Measurements from ENCODE around the gene CCDC66.

The CCDC66 gene

DNA sequence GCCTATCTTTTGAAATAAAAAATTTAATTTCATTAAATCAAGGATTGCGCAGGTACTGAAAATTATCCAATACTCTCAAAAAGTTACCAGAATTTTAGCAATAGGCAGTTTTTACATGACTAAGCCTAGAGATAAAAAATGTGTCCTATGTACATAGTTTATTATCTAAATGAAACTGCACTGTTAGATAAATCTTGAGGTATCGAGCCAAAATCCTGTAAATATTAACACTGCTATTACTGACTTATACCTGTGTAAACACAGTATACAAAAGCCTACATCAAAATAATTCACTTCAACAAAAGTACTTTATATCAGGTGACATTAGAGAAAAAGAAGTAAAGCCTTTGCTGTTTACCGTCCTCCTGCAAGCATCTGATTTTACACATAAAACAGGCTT is 65.4 kb downstream of the CCDC66 start:
- no peak for DNase-seq (ENCODE audit: low spot score)

DNA sequence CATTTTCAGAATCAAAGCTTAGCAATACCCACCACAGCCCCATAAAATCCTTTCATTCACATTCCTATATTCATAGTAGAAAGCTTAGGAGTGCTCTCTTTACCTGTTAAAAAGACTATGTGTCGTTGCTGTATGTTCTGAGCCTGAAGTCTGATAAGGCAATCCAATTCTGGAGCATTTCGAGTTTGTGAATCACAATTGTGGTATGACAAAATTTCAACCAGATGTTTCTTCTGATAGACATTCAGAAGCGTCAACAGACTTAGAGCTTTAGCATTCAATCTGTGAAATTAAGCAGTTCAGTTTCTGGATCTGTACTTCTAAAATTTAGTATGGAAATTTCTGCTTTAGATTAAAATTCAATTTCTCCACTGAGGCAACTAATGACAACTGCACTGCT is 67.8 kb downstream of the CCDC66 start:
- no peak for DNase-seq (ENCODE audit: low spot score)

DNA sequence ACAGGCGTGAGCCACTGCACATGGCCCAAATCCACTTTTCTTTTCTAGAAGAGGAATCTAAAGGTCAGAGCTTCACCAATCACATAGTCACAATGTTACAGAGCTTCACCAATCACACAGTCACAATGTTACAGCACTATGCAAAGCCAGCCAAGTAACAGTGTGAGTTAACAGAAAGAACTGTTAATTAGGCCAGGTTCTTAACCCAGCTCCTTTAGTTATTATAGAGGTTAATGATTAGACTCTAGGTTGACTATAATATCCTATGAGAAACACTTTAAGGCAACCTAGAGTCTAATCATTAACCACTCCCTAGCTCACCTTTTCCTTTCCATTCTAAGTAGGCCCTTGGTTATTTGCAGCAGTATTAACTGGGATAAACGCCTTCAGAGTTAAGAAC is 72.1 kb downstream of the CCDC66 start:
- DNase-seq (ENCODE audit: low spot score) = no peak

DNA sequence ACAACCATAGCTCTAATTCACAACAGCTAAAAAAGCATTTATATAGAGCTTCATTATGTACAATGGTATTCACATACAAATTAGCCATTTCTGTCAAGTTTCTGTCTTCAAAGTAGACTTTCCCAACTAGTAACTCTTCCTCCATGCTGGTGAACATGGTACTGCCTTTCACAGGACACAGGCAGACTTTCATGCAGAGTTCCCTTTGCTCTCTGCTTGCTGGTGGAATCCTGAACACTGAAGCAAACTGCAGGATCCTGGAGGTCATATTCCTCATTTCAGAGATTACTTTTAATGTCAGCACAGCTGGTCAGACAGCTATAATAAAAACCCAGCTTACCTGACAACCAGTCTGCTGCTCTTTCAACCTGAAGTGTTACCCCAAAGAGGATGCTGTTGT is 72.5 kb downstream of the CCDC66 start:
- DNase-seq (ENCODE audit: low spot score) = no peak

DNA sequence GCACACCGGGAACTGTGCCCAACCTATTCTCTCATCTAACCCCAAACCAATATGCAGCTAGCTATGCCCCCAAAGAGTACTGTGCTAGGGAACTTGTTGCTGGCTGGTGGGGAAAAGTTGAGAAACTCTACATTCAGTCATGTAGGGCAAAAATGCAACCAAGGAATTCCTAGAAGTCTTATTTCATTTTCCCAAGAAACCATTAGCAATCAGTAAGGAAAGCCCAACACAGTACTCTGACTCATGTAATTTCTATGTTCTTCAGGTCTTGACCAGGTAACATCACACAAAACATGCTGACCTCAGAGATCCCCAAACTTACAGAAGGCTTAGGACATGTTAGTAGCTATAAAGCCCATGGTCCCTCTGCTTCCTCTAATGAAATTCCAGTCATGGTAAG is 74.0 kb downstream of the CCDC66 start:
- DNase-seq (ENCODE audit: low spot score) = no peak

DNA sequence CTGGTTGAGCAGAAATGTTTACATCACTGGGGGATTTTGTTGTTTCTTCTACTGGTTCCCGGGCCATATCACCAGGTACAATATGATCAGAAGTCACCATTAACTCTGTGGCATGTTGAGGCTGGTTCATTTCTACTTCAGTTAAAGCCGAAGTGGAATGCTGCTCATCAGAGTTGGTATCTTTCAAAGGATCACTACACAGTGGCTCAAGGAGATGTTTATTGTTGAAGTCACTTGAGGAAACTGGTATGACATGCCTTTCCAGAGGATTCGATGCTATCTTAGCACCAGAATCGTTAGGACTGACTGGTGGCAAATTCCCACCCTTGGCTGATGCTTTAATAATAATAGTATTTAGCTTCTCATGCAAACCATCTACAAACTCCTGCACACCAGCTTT is 76.2 kb downstream of the CCDC66 start:
- DNase-seq (ENCODE audit: low spot score) = no peak

DNA sequence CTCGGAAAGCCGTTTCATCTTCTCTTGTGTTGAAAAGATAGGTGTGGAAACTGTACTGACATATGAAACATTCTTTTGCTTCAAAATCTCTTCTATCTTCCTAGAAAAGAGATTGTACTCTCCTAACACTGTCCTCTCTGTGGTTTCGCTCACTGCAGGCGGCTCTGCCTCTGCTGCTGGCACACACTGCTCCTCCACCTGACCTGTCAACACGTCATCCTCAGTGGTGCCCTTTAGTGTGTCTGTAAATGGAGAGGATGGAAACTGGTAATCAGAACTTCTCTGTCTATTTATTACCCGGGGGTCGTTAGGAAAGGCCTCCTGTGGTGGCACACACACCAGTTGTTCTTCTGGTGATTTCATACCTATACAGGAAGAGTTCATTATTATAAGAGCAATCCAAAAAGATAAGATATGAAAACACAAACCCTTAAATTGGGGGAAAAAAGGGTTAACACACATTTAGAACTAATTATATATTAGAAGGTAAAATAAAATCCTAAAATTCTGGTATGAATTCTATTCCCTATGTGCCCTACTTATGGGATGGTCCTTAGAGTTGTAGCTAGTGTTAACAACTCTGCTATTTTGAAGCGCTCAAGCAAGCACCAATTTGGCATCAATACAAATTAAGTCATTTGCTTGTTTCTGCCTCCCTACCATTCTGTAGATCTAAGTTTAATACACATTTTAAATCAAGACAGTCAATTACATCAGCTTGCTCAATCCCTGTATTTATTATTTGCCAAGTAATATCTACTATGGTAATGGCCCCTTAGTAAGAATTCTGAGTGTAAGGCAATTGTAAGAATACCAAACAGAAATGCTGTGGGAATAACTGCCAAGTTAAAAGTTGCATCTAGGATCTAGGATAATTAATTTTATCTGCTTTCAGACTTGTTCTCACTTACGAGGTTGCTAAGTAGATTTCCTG is 76.9 kb downstream of the CCDC66 start:
- no peak for DNase-seq (ENCODE audit: low spot score)

DNA sequence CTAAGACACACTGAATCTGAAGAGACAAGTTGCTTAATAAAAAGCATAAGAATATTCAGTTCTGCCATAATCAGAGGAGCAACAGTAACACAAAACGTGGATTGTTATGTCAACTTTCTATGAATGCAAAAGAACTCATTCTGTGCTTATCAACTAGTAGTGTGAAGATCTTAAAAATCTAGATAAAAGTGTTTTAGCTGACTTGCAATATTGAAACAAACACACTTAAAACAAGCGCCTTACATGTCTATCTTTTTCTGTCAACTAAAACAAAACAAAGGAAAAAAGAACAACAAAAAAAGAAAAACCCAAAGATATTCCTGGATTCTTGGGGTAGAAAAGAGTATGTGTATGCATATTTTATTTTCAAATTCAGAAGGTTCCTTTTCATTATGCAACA is 88.4 kb downstream of the CCDC66 start:
- no peak for DNase-seq (ENCODE audit: low spot score)

DNA sequence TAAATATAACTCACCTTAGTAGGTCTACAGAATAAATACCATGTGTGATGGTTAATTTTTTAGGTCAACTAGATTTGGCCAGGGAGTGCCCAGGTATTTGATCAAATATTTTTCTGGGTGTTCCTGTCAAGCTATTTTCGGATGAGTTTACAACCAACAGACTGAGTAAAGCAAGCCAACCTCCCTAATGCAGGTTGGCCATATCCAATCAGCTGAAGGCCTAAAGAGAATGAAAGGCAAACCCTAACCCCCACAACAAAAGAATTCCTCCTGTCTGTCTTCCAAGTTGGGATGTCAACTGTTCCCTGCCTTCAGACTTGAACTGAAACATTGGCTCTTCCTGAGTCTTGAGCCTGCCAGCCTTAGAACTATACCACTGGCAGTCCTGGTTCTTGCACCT is 97.5 kb downstream of the CCDC66 start:
- DNase-seq (ENCODE audit: low spot score) = no peak

DNA sequence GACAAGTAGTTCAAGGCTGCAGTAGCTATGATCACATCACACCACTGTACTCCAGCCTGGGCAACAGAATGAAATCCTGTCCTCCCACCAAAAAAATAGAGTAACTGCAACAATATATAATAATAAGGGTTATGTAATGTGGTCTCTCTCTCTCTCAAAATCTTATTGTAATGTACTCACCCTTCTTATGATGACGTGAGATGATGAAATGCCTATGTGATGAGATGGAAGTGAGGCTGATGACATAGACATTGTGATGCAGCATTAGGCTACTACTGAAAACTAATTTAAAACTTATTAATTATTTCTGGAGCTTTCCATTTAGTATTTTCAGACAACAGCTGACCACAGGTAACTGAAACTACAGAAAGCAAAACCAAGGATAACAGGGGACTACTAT is 98.7 kb downstream of the CCDC66 start:
- no peak for DNase-seq (ENCODE audit: low spot score)

DNA sequence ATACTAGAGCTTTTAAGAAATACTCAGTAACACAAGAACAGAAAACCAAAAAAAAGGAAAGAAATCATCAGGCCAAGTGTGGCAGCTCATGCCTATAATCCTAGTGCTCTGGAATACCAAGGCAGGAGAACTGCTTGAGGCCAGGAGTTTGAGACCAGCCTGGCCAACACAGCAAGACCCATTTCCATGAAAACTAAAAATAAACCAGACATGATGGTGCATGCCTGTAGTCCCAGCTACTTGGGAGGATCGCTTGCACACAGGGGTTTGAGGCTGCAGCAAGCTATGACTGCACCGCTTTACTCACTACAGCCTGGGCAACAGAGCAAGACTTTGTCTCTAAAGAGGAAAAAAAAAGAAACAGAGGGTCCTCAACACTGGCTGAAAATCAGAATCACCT is 107.8 kb downstream of the CCDC66 start:
- DNase-seq (ENCODE audit: low spot score) = no peak

DNA sequence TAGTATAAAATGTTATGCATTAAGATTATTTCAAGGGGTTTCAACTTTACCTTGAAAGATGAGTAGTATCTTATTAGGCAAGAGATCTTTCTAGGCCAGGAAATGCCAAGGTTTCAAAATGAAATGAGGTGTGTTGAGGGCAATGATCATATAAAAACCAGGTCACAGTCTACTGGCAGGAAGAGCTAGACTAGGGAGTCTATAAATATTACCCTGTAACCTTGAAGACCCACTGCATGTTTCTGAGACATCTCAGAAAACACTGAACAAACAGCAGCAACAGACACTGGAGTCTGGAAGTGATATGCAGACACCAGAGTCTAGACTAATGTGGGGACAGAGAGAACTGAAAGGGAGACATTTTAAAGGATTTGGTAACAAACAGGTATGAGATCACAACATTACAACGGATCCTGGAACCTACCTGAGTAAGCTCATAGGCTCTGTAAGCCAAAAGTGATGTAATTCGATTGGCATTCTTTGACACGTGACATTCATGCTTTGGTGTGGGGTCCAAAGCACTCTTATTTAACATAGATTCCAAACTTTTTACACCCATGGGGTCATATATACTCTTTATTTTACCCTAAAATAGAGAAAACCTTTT is 111.1 kb downstream of the CCDC66 start:
- DNase-seq (ENCODE audit: low spot score) = no peak
